GM20431 (cell line): ENCODE measurements around the gene GPN1.
"Not testable (repeated sequence)": the region's sequence is repeated elsewhere in the genome, so short reads cannot be mapped to it uniquely, and the experiment has no call there.

ENCODE experiments used
- in situ Hi-C: fragments of 300-500 bp; cut with MseI, MboI; formaldehyde crosslinking; loops from one replicate; pipeline ENCODE4 v1.15.0; 2020; ENCODE audit warnings: low sequenced_read_pairs; ENCODE audit not compliant: unreplicated experiment

GPN1 gene

GRCh38 chr2:27628767-27629709, at the start of gene GPN1, which contains the start of gene CCDC121:
Gene GPN1 (plus strand): TSS chr2:27629050. CDS start chr2:27629059, 9 bp downstream.
Gene CCDC121 (minus strand): TSS chr2:27629012. CDS start chr2:27627799, 1,213 bp downstream.
- in situ Hi-C loops, result no loop called here

GRCh38 chr2:27581417-27582128, 47.3 kb upstream of the GPN1 start:
- in situ Hi-C loops, result no loop called here

- in situ Hi-C loops, result no loop called here
These were observed 46.6 kb upstream of the GPN1 start for GRCh38 chr2:27582129-27582694.

GRCh38 chr2:27582695-27583389, 46.0 kb upstream of the GPN1 start, which contains the start of gene ZNF512:
Gene ZNF512 (plus strand): TSS chr2:27583042. CDS start chr2:27583113, 71 bp downstream.
- in situ Hi-C loops, result no loop called here

- in situ Hi-C loops, result no loop called here
These were observed 45.4 kb upstream of the GPN1 start for GRCh38 chr2:27583390-27583915.

GRCh38 chr2:27584597-27584996, 44.3 kb upstream of the GPN1 start:
- in situ Hi-C loops, result no loop called here

- in situ Hi-C loops, result no loop called here
These were observed 41.8 kb upstream of the GPN1 start for GRCh38 chr2:27587025-27587424.

GRCh38 chr2:27588308-27588707, 40.5 kb upstream of the GPN1 start:
- in situ Hi-C loops, result no loop called here

- in situ Hi-C loops, result no loop called here
These were observed 37.1 kb upstream of the GPN1 start for GRCh38 chr2:27591745-27592144.

GRCh38 chr2:27593240-27593639, 35.6 kb upstream of the GPN1 start:
- in situ Hi-C loops, result no loop called here

GRCh38 chr2:27594020-27594703, 34.7 kb upstream of the GPN1 start:
- in situ Hi-C loops, result not testable (repeated sequence)

GRCh38 chr2:27595412-27595811, 33.4 kb upstream of the GPN1 start:
- in situ Hi-C loops, result not testable (repeated sequence)

GRCh38 chr2:27596627-27597026, 32.2 kb upstream of the GPN1 start:
- in situ Hi-C loops, result no loop called here

GRCh38 chr2:27606611-27607010, 22.2 kb upstream of the GPN1 start:
- in situ Hi-C loops, result no loop called here

GRCh38 chr2:27613985-27614384, 14.9 kb upstream of the GPN1 start:
- in situ Hi-C loops, result no loop called here

- in situ Hi-C loops, result no loop called here
These were observed 13.5 kb upstream of the GPN1 start for GRCh38 chr2:27615316-27615715.

- in situ Hi-C loops, result no loop called here
These were observed 7.3 kb upstream of the GPN1 start for GRCh38 chr2:27621524-27621923.

GRCh38 chr2:27622921-27623384, 5.9 kb upstream of the GPN1 start:
- in situ Hi-C loops, result no loop called here

- in situ Hi-C loops, result no loop called here
These were observed 3.9 kb upstream of the GPN1 start for GRCh38 chr2:27624943-27625342.
